PC-3 (cell line): ENCODE measurements around the gene CROCC2. TPM values are rescaled to one million over a fixed set of nuclear protein-coding genes. Genes with fewer than 3 reads are reported as not detected.
"Not testable (repeated sequence)": the region's sequence is repeated elsewhere in the genome, so short reads cannot be mapped to it uniquely, and the experiment has no call there.

Source experiments
- ATAC-seq: fragments of 200-7000 bp; cut with Tn5 transposase; 2 replicates; pipeline ENCODE4 v1.9.1; 2020; ENCODE audit warnings: mild to moderate bottlenecking, moderate library complexity
- BruUV-seq: library from RNA; stranded (reverse); fragments of 400-500 nt; replicated peaks from 2 replicates; lab custom pipeline; 2021; lab: Mats Ljungman, UMichigan
- CTCF ChIA-PET: fragments of 300-600 bp; sonication (Branson Sonifier 250); formaldehyde crosslinking; loops from one replicate; lab custom pipeline; 2022; ENCODE audit warnings: antibody characterized with exemption; lab: Charles Lee
- POLR2A ChIA-PET: fragments of 300-600 bp; sonication (Branson Sonifier 250); formaldehyde crosslinking; loops from one replicate; lab custom pipeline; 2022; ENCODE audit warnings: antibody characterized with exemption; ENCODE audit not compliant: unreplicated experiment; lab: Charles Lee
- DNase-seq: peaks from one replicate; pipeline ENCODE4 v3.0.0-alpha.2; 2015
- H2AFZ ChIP-seq: fragments of 300-600 bp; sonication (generic); 2 replicates; pipeline ENCODE4 v1.6.0; 2016; ENCODE audit warnings: antibody characterized with exemption, low read length
- H3F3A ChIP-seq: fragments of 300-600 bp; sonication (generic); one replicate; pipeline ENCODE4 v1.6.0; 2017; ENCODE audit warnings: antibody characterized with exemption, low read length, control low read depth, mild to moderate bottlenecking; ENCODE audit not compliant: unreplicated experiment
- H3K27ac ChIP-seq: fragments of 300-600 bp; sonication (generic); 2 replicates; pipeline ENCODE4 v1.5.1; 2016; ENCODE audit warnings: mild to moderate bottlenecking, low read length
- H3K27me3 ChIP-seq: fragments of 300-600 bp; sonication (generic); 2 replicates; pipeline ENCODE4 v1.6.1; 2016; ENCODE audit warnings: low read length, mixed read lengths
- H3K36me3 ChIP-seq: fragments of 300-600 bp; sonication (generic); 2 replicates; pipeline ENCODE4 v1.6.1; 2016; ENCODE audit warnings: low read depth, mixed run types, low read length, mixed read lengths
- H3K4me1 ChIP-seq: fragments of 300-600 bp; sonication (generic); 2 replicates; pipeline ENCODE4 v1.5.1; 2016; ENCODE audit warnings: low read length; ENCODE audit not compliant: insufficient read depth
- H3K4me2 ChIP-seq: fragments of 300-600 bp; sonication (generic); 2 replicates; pipeline ENCODE4 v1.6.0; 2016; ENCODE audit warnings: low read length
- H3K4me3 ChIP-seq: fragments of 300-600 bp; sonication (generic); 2 replicates; pipeline ENCODE4 v1.5.1; 2016; ENCODE audit warnings: mild to moderate bottlenecking, low read length, mixed read lengths
- H3K79me2 ChIP-seq: fragments of 300-600 bp; sonication (generic); 2 replicates; pipeline ENCODE4 v1.6.1; 2017; ENCODE audit warnings: low read length, mixed read lengths
- H3K9ac ChIP-seq: fragments of 300-600 bp; sonication (generic); 2 replicates; pipeline ENCODE4 v1.6.0; 2016; ENCODE audit warnings: mild to moderate bottlenecking, low read length
- H3K9me2 ChIP-seq: fragments of 300-600 bp; sonication (generic); replicated peaks from 2 replicates; pipeline ENCODE4 v1.6.1; 2016; ENCODE audit warnings: mixed run types, low read length, mixed read lengths
- H3K9me3 ChIP-seq: fragments of 300-600 bp; sonication (generic); 2 replicates; pipeline ENCODE4 v1.6.1; 2016; ENCODE audit warnings: low read length, mixed read lengths
- H4K20me1 ChIP-seq: fragments of 300-600 bp; sonication (generic); 2 replicates; pipeline ENCODE4 v1.6.1; 2016; ENCODE audit warnings: low read length, mixed read lengths
- CTCF ChIP-seq: fragments of 300-600 bp; sonication (generic); conservative IDR thresholded peaks from 2 replicates; pipeline ENCODE4 v1.5.1; 2017; ENCODE audit warnings: antibody characterized with exemption, low read depth, mild to moderate bottlenecking, low read length
- EZH2 ChIP-seq: fragments of 300-600 bp; sonication (generic); IDR thresholded peaks from one replicate; pipeline ENCODE4 v1.6.1; 2017; ENCODE audit warnings: antibody characterized with exemption, mild to moderate bottlenecking, low read length; ENCODE audit not compliant: unreplicated experiment
- EZH2phosphoT487 ChIP-seq: fragments of 300-600 bp; sonication (generic); IDR thresholded peaks from 2 replicates; pipeline ENCODE4 v1.6.1; 2018; ENCODE audit warnings: mild to moderate bottlenecking, antibody characterized with exemption, low read length, borderline replicate concordance
- intact Hi-C: fragments of 100-400 bp; cut with micrococcal nuclease; formaldehyde crosslinking; loops from 2 replicates; pipeline ENCODE4 v1.9.0; 2023
- total RNA-seq: library from RNA; depleted of rRNA; stranded (reverse); fragments of >200 nt; gene quantifications from 2 replicates; pipeline ENCODE4 v1.2.3, GENCODE V29; 2014

Gene CROCC2
- total RNA-seq, 1 experiment from 2014 or later = not detected

GRCh38 chr2:240972636-240973521 is 66.7 kb downstream of the CROCC2 start:
- Histone ChIP-seq H3K4me3 (no peak overlapping the region), H4K20me1 (no peaks in the 10 kb centered on the region), H3K27ac (no peak overlapping the region), H2AFZ (no peak overlapping the region), H3K4me2 (peak overlapping the region; percentile 20; the same call in 1 of the 2 replicates), H3F3A (no peaks in the 10 kb centered on the region), H3K9me2 (no peaks in the 10 kb centered on the region), H3K9ac (no peak overlapping the region), H3K27me3 (peaks cover 8% of the 10 kb centered on the region; the same call in 1 of the 2 replicates), H3K36me3 (no peaks in the 10 kb centered on the region), H3K4me1 (peaks cover 5% of the 10 kb centered on the region), H3K9me3 (no peaks in the 10 kb centered on the region), H3K79me2 (no peaks in the 10 kb centered on the region)
- TF ChIP-seq EZH2 (no peak), CTCF (no peak), EZH2phosphoT487 (no peak)
- POLR2A ChIA-PET = no interaction called here
- intact Hi-C loops = no loop called here
- CTCF ChIA-PET = no interaction called here
- no TSS peak for BruUV-seq
- DNase-seq (peak; percentile 22), ATAC-seq (no peak)

GRCh38 chr2:240974771-240975572 is 68.8 kb downstream of the CROCC2 start:
- Histone ChIP-seq H3F3A (no peaks in the 10 kb centered on the region), H3K36me3 (no peaks in the 10 kb centered on the region), H3K4me2 (no peak overlapping the region), H3K9me3 (no peaks in the 10 kb centered on the region), H3K9me2 (no peaks in the 10 kb centered on the region), H3K9ac (no peak overlapping the region), H3K27me3 (peaks cover 8% of the 10 kb centered on the region; the same call in 1 of the 2 replicates), H3K4me3 (no peak overlapping the region), H2AFZ (no peak overlapping the region), H4K20me1 (no peaks in the 10 kb centered on the region), H3K79me2 (no peaks in the 10 kb centered on the region), H3K4me1 (peaks cover 5% of the 10 kb centered on the region), H3K27ac (no peak overlapping the region)
- TF ChIP-seq EZH2phosphoT487 (no peak), CTCF (no peak), EZH2 (no peak)
- ATAC-seq (no peak), DNase-seq (no peak)
- intact Hi-C loops = no loop called here
- ChIA-PET CTCF (no interaction called here), POLR2A (no interaction called here)
- BruUV-seq = no TSS peak

GRCh38 chr2:240975903-240976302 is 69.8 kb downstream of the CROCC2 start:
- H3K9me3 ChIP-seq, H3K4me1 ChIP-seq, BruUV-seq, H3K4me3 ChIP-seq, CTCF ChIA-PET, H3K9me2 ChIP-seq, H3K4me2 ChIP-seq, H3K36me3 ChIP-seq, H3K79me2 ChIP-seq, POLR2A ChIA-PET, DNase-seq, intact Hi-C loops, H3F3A ChIP-seq, H4K20me1 ChIP-seq, H3K27ac ChIP-seq, H3K9ac ChIP-seq, ATAC-seq, H3K27me3 ChIP-seq, H2AFZ ChIP-seq: not testable (repeated sequence)
